GM19324 (cell line): ENCODE measurements around the gene RSRC1.

ENCODE experiments used
- ATAC-seq: cut with Tn5 transposase; IDR thresholded peaks from one replicate; pipeline ENCODE4 v1.9.1; 2021; ENCODE audit warnings: mild to moderate bottlenecking, moderate library complexity; ENCODE audit not compliant: unreplicated experiment, low FRiP score

RSRC1 gene

DNA sequence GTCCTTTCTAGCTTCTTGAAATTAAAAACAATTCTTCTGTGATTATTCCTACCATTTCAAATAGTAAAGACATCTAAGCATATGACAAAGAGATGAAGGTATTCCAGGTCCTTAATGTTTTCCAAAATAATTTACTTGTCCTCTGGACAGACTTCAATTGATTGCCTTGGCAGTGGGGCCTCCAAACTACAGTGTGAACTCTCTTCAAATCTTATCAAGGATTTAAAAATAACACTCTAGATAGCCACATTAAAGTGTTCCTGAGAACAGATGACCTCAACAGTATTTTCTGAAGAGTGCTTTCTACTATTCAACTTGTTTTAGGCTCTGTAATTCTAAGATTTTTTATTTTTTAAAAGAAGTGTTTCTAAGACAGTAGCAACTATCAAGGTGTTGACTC lies 453.2 kb downstream of the RSRC1 start:
- no peak for ATAC-seq

DNA sequence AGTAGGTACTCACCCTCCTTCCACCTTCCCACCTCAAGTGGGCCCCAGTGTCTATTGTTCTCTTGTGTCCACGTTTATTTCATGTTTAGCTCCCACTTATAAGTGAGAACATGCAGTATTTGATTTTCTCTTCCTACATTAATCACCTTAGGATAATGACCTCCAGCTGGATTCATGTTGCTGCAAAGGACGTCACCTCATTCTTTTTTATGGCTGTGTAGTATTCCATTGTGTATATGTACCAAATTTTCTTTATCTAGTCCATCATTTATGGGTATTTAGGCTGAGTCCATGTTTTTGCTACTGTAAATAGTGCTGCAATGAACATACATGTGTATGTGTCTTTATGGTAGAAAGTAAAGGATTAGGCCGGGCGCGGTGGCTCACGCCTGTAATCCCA lies 455.2 kb downstream of the RSRC1 start:
- ATAC-seq = no peak

DNA sequence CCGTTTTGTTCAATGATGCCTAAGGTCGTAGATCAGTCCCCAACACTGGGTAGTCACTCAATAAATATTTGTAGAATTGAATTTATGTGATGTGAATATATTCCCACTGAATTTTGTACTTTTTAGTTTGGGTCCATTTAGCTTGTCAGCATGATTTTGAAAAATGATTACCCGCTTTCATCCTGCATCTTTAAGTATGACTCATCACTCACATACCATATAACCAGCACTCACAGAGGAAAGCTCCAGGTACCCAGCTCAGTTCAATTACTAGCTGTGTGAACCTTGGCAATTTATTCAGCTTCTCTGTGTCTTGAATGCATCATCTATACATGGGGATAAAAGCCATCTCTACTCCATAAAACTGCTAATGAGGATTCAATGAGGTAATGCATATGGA lies 458.9 kb downstream of the RSRC1 start:
- no peak for ATAC-seq

- ATAC-seq = no peak
Observed at GRCh38 chr3:158569794-158570193, 459.9 kb downstream of the RSRC1 start.

- peak; percentile 100 for ATAC-seq
Observed at GRCh38 chr3:158570999-158571702, 461.3 kb downstream of the RSRC1 start, which contains the start of gene MLF1. TSS of gene MLF1 (plus strand) at chr3:158571194. CDS start at chr3:158571301, 107 bp downstream.

DNA sequence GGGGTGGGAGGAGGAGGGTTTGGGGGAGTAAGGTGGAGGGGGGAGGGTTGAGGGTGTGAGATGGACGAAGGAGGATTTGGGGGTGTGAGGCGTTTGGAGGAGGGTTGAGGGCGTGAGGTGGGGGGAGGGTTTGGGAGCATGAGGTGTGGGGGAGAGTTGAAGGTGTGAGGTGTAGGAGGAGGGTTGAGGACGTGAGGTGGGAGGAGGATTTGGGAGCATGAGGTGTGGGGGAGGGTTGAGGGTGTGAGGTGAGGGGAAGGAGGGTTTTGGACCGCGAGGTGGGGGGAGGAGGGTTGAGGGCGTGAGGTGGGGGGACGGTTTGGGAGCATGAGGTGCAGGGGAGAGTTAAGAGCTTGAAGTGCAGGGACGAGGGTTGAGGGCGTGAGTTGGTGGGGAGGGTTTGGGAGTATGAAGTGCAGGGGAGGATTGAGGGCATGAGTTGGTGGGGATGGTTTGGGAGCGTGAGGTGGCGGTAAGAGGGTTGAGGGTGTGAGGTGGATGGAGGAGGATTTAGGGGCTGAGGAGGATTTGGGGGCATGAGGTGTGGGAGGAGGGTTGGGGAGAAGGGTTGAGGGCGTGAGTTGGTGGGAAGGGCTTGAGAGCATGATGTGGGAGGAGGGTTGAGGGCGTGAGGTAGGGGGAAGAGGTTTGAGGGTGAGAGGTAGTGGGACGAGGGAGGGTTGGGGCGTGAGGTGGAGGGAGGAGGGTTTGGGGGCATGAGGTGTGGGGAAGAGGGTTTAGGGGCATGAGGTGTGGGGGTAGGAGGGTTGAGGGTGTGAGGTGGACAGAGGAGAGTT lies 462.3 kb downstream of the RSRC1 start:
- ATAC-seq = no peak

DNA sequence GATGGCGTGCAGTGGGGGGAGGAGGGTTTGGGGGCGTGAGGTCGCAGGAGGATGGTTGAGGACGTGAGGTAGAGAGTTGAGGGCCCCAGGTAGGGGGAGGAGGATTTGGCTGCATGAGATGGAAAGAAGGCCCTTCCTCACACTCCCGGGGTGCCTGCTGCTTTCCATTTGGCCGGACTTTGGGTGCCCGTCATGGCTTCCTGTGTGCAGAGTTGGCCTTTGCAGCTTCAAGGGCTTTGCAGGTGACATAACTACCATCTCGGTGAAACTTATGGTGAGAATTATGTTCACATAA lies 462.8 kb downstream of the RSRC1 start:
- ATAC-seq = no peak

GRCh38 chr3:158573714-158574113 lies 463.8 kb downstream of the RSRC1 start:
- ATAC-seq = no peak

DNA sequence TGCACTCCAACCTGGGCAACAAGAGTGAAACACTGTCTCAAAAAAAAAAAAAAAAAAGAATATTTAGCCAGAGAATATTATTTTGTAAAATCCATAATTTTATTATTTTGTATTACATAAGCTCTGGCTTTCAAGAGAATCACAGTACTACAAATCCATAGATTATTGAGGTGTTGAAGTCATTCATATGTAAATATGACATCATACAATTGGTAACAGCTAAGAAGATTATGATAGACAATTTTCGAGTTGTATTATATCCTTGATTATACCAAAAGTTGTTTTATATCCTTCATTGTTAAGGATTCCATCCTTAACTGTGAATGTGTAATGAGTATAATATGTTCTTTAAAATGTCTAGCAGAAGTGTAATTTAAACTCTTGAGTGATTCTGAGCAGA lies 464.8 kb downstream of the RSRC1 start:
- no peak for ATAC-seq

DNA sequence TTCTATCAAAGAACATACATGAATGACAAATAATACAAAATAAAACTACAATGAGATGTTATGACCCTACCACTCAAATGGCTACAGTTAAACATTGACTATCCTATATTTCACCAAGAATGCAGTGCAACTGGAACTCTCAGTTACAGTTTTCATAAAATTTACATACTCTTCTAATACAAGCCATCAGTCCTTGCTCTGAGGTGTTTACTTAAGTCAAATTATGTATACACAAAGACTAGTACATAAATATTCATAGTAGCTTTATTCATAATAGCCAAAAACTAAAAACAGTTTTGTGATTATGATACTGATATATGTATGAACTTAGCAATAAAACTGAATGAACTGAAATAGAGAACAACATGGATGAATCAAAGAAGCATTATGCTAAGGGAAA lies 480.3 kb downstream of the RSRC1 start:
- no peak for ATAC-seq
